Measurements from ENCODE around the gene STAP1. TPM values are rescaled to one million over a fixed set of nuclear protein-coding genes. Genes with fewer than 3 reads are reported as not detected.

The STAP1 gene
- total RNA-seq, 1 experiment from 2014 or later = not detected

DNA sequence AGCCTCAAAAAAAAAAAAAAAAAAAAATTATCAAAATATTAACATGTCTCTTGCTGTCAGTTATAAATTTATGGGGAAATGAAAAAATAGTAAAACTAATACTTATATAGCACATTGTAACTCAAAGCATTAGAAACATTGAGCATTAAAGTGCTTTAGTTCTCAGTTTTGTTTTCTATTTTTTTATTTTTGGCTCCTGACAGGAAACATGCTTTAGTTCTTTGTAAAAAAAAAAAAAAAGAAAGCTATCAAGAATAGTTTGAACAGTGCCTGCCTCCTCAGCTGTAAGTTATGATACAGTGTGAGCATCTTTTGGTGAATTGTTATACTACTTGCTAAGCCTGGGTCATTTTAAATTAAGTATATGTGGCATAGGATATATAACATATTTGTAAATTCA is 8.1 kb upstream of the STAP1 start:
- H3K18ac ChIP-seq (ENCODE audit: insufficient read length, low read depth, low read length) = no peak overlapping the region
- no peaks in the 10 kb centered on the region for H3K4me1 ChIP-seq (ENCODE audit: insufficient read depth, low read length)
- Mint-ChIP-seq H3K27ac (no peak overlapping the region), H3K4me3 (no peak overlapping the region), H3K4me1 (peaks cover 3% of the 10 kb centered on the region in 2 experiments), H3K27me3 (ENCODE audit: low read depth) (no peaks in the 10 kb centered on the region), H3K36me3 (ENCODE audit: insufficient read depth in 1 of 3, low read depth in 3 of 3) (no peaks in the 10 kb centered on the region), H3K9me3 (no peaks in the 10 kb centered on the region)
- no peak overlapping the region for H2AK5ac ChIP-seq (ENCODE audit: insufficient read length, low read length)
- H3K9ac ChIP-seq (ENCODE audit: extremely low read depth, insufficient read length, low read length) = no peak overlapping the region
- H2BK12ac ChIP-seq (ENCODE audit: insufficient read length, low read depth, low read length) = no peak overlapping the region
- H3K14ac ChIP-seq (ENCODE audit: insufficient read depth, low read length) = no peak overlapping the region
- TF ChIP-seq, protein P1, sequence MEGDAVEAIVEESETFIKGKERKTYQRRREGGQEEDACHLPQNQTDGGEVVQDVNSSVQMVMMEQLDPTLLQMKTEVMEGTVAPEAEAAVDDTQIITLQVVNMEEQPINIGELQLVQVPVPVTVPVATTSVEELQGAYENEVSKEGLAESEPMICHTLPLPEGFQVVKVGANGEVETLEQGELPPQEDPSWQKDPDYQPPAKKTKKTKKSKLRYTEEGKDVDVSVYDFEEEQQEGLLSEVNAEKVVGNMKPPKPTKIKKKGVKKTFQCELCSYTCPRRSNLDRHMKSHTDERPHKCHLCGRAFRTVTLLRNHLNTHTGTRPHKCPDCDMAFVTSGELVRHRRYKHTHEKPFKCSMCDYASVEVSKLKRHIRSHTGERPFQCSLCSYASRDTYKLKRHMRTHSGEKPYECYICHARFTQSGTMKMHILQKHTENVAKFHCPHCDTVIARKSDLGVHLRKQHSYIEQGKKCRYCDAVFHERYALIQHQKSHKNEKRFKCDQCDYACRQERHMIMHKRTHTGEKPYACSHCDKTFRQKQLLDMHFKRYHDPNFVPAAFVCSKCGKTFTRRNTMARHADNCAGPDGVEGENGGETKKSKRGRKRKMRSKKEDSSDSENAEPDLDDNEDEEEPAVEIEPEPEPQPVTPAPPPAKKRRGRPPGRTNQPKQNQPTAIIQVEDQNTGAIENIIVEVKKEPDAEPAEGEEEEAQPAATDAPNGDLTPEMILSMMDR (conservative IDR thresholded peaks at IDR 0.05) = no peak
- H2AFZ ChIP-seq (ENCODE audit: low read length) = no peak overlapping the region
- H2BK120ac ChIP-seq (ENCODE audit: low read depth, low read length, poor library complexity, severe bottlenecking) = no peak overlapping the region
- H3K23ac ChIP-seq (ENCODE audit: insufficient read length, low read depth, low read length) = no peak overlapping the region
- H3K27ac ChIP-seq (ENCODE audit: insufficient read length, low read depth, low read length) = no peak overlapping the region
- H3K56ac ChIP-seq (ENCODE audit: insufficient read length, low read depth, low read length) = no peak overlapping the region
- no peak overlapping the region for H2BK20ac ChIP-seq (ENCODE audit: low read depth, low read length, poor library complexity, severe bottlenecking)
- H3K27me3 ChIP-seq (ENCODE audit: insufficient read depth, low read length) = no peaks in the 10 kb centered on the region
- H4K20me1 ChIP-seq (ENCODE audit: control insufficient read depth, insufficient read depth, insufficient read length) = no peaks in the 10 kb centered on the region
- H3K79me2 ChIP-seq (ENCODE audit: insufficient read depth, low read length) = no peaks in the 10 kb centered on the region
- no peak overlapping the region for H3T11ph ChIP-seq (ENCODE audit: low read length)
- no peak overlapping the region for H3K4me2 ChIP-seq (ENCODE audit: insufficient read depth, insufficient read length, low read length)
- H4K8ac ChIP-seq (replicated peaks; ENCODE audit: insufficient read length, low read depth, low read length) = no peak overlapping the region
- no peaks in the 10 kb centered on the region for H3K23me2 ChIP-seq (ENCODE audit: insufficient read length, low read depth, low read length, poor library complexity, severe bottlenecking)
- H3K9me3 ChIP-seq (ENCODE audit: control insufficient read depth, low read depth, low read length) = no peaks in the 10 kb centered on the region
- no peak overlapping the region for H2BK15ac ChIP-seq (ENCODE audit: low read depth, low read length)
- H4K5ac ChIP-seq (ENCODE audit: insufficient read length, low read depth, low read length) = no peak overlapping the region
- no peak overlapping the region for H2BK5ac ChIP-seq (ENCODE audit: insufficient read length, low read length)
- no peak overlapping the region for H3K4ac ChIP-seq (ENCODE audit: low read depth, low read length)
- no peak overlapping the region for H4K91ac ChIP-seq (ENCODE audit: insufficient read length, low read depth, low read length)
- H3K79me1 ChIP-seq (ENCODE audit: insufficient read depth, low read depth, low read length, poor library complexity, severe bottlenecking) = no peaks in the 10 kb centered on the region
- DNase-seq = no peak
